HEK293 (cell line): Measurements from ENCODE around the gene NHSL2.

Experiments used
- CTCF ChIA-PET: fragments of 350-600 bp; formaldehyde crosslinking; extraction: SDS; loops from one replicate; lab custom pipeline; 2021; ENCODE audit warnings: antibody characterized with exemption; lab: Yijun Ruan, JAX
- POLR2A ChIA-PET: fragments of 300-600 bp; formaldehyde crosslinking; extraction: SDS; loops from one replicate; lab custom pipeline; 2020; ENCODE audit warnings: antibody characterized with exemption, inconsistent platforms; lab: Yijun Ruan, JAX
- H3K27ac ChIP-seq: fragments of 200-500 bp; sonication (Bioruptor generic); 2 replicates; pipeline ENCODE4 v1.5.1; 2014; ENCODE audit warnings: low read depth, low read length, control low read depth, inconsistent platforms; ENCODE audit errors: extremely low read depth
- H3K36me3 ChIP-seq, 2 experiments: fragments of 200-500 bp in 1 of 2; sonication (Bioruptor generic) in 1 of 2; 1 replicate in 1 of 2; 2 replicates in 1 of 2; pipeline ENCODE4 v1.5.1; 2014 to 2017; ENCODE audit warnings: inconsistent platforms in 2 of 2, low read length in 2 of 2; ENCODE audit not compliant: control insufficient read depth in 2 of 2, insufficient read depth in 1 of 2
- H3K4me1 ChIP-seq: fragments of 200-500 bp; sonication (Bioruptor generic); 2 replicates; pipeline ENCODE4 v1.5.1; 2014; ENCODE audit warnings: mild to moderate bottlenecking, low read length, inconsistent platforms; ENCODE audit not compliant: control insufficient read depth, insufficient read depth
- H3K4me3 ChIP-seq: 2 replicates; pipeline ENCODE4 v1.5.1; 2011; ENCODE audit warnings: low read depth, mild to moderate bottlenecking, control low read depth, low read length, moderate library complexity
- H3K9me3 ChIP-seq: fragments of 200-500 bp; sonication (Bioruptor generic); 2 replicates; pipeline ENCODE4 v1.5.1; 2014; ENCODE audit warnings: low read depth, low read length, inconsistent platforms; ENCODE audit not compliant: control insufficient read depth, insufficient read depth
- FEZF1 ChIP-seq: fragments of 450-650 bp; formaldehyde crosslinking; IDR thresholded peaks from 2 replicates; pipeline ENCODE4 v1.5.1; 2016; ENCODE audit warnings: missing biosample characterization, missing genetic modification characterization
- HOXA7 ChIP-seq: sonication (generic); formaldehyde crosslinking; IDR thresholded peaks from 2 replicates; pipeline ENCODE4 v1.8.1; 2022; ENCODE audit warnings: missing genetic modification reagents, borderline replicate concordance
- PRDM10 ChIP-seq: fragments of 450-650 bp; formaldehyde crosslinking; IDR thresholded peaks from 2 replicates; pipeline ENCODE4 v1.5.1; 2016; ENCODE audit warnings: missing biosample characterization, missing genetic modification characterization
- SCRT1 ChIP-seq: fragments of 450-650 bp; formaldehyde crosslinking; IDR thresholded peaks from 2 replicates; pipeline ENCODE4 v1.5.1; 2016; ENCODE audit warnings: missing biosample characterization, missing genetic modification characterization, borderline replicate concordance
- SCRT2 ChIP-seq: fragments of 450-650 bp; formaldehyde crosslinking; IDR thresholded peaks from 2 replicates; pipeline ENCODE4 v1.5.1; 2016; ENCODE audit warnings: missing biosample characterization, missing genetic modification characterization
- SP2 ChIP-seq: fragments of 450-650 bp; formaldehyde crosslinking; IDR thresholded peaks from 2 replicates; pipeline ENCODE4 v1.5.1; 2016; ENCODE audit warnings: missing biosample characterization, missing genetic modification characterization
- YY1 ChIP-seq: fragments of 450-650 bp; formaldehyde crosslinking; IDR thresholded peaks from 2 replicates; pipeline ENCODE4 v1.5.1; 2018; ENCODE audit warnings: missing biosample characterization, missing genetic modification characterization
- ZBTB17 ChIP-seq: fragments of 450-650 bp; formaldehyde crosslinking; IDR thresholded peaks from 2 replicates; pipeline ENCODE4 v1.5.1; 2016; ENCODE audit warnings: missing biosample characterization, missing genetic modification characterization
- ZBTB7A ChIP-seq: fragments of 450-650 bp; formaldehyde crosslinking; IDR thresholded peaks from 2 replicates; pipeline ENCODE4 v1.5.1; 2016; ENCODE audit warnings: low read depth, missing biosample characterization, missing genetic modification characterization
- ZNF114 ChIP-seq: fragments of 450-650 bp; formaldehyde crosslinking; IDR thresholded peaks from 2 replicates; pipeline ENCODE4 v1.5.0; 2017; ENCODE audit warnings: missing biosample characterization, missing genetic modification characterization
- ZNF174 ChIP-seq: fragments of 450-650 bp; formaldehyde crosslinking; IDR thresholded peaks from 2 replicates; pipeline ENCODE4 v1.5.0; 2017; ENCODE audit warnings: missing biosample characterization, mild to moderate bottlenecking, missing genetic modification characterization
- ZNF184 ChIP-seq: fragments of 450-650 bp; IDR thresholded peaks from 2 replicates; pipeline ENCODE4 v1.5.1; 2018; ENCODE audit warnings: missing biosample characterization, mild to moderate bottlenecking, missing genetic modification characterization
- ZNF221 ChIP-seq: fragments of 450-650 bp; formaldehyde crosslinking; IDR thresholded peaks from 2 replicates; pipeline ENCODE4 v1.5.1; 2017; ENCODE audit warnings: missing biosample characterization, missing genetic modification characterization, borderline replicate concordance
- ZNF23 ChIP-seq: fragments of 450-650 bp; formaldehyde crosslinking; IDR thresholded peaks from 2 replicates; pipeline ENCODE4 v1.5.1; 2016; ENCODE audit warnings: missing biosample characterization, missing genetic modification characterization, borderline replicate concordance
- ZNF274 ChIP-seq, 2 experiments: fragments of 200-500 bp in 1 of 2; fragments of 450-650 bp in 1 of 2; sonication (Bioruptor generic) in 1 of 2; formaldehyde crosslinking in 1 of 2; IDR thresholded peaks; 2 replicates each; pipeline versions ENCODE4 v1.5.1 to v1.6.1; 2014 to 2016; ENCODE audit warnings: borderline replicate concordance in 1 of 2, inconsistent platforms in 1 of 2, low read length in 1 of 2, missing biosample characterization in 1 of 2, missing genetic modification characterization in 1 of 2
- ZNF302 ChIP-seq: fragments of 450-650 bp; formaldehyde crosslinking; IDR thresholded peaks from 2 replicates; pipeline ENCODE4 v1.5.1; 2016; ENCODE audit warnings: missing biosample characterization, missing genetic modification characterization, low read depth
- ZNF426 ChIP-seq: fragments of 450-650 bp; formaldehyde crosslinking; IDR thresholded peaks from 2 replicates; pipeline ENCODE4 v1.5.1; 2017; ENCODE audit warnings: missing biosample characterization, missing genetic modification characterization, mild to moderate bottlenecking, inconsistent platforms, moderate library complexity
- ZNF48 ChIP-seq: fragments of 450-650 bp; formaldehyde crosslinking; IDR thresholded peaks from 2 replicates; pipeline ENCODE4 v1.5.1; 2016; ENCODE audit warnings: missing biosample characterization, missing genetic modification characterization
- ZNF549 ChIP-seq: fragments of 450-650 bp; IDR thresholded peaks from 2 replicates; pipeline ENCODE4 v1.5.1; 2018; ENCODE audit warnings: missing biosample characterization, missing genetic modification characterization, mild to moderate bottlenecking, inconsistent platforms, moderate library complexity
- ZNF555 ChIP-seq: fragments of 450-650 bp; formaldehyde crosslinking; conservative IDR thresholded peaks from 2 replicates; pipeline ENCODE4 v1.5.1; 2017; ENCODE audit warnings: missing biosample characterization, mild to moderate bottlenecking, missing genetic modification characterization, inconsistent platforms
- ZNF558 ChIP-seq: fragments of 450-650 bp; formaldehyde crosslinking; IDR thresholded peaks from 2 replicates; pipeline ENCODE4 v1.5.1; 2016; ENCODE audit warnings: missing biosample characterization, missing genetic modification characterization
- ZNF571 ChIP-seq: fragments of 450-650 bp; formaldehyde crosslinking; IDR thresholded peaks from 2 replicates; pipeline ENCODE4 v1.5.0; 2017; ENCODE audit warnings: missing biosample characterization, missing genetic modification characterization
- ZNF580 ChIP-seq: fragments of 450-650 bp; formaldehyde crosslinking; IDR thresholded peaks from 2 replicates; pipeline ENCODE4 v1.5.1; 2016; ENCODE audit warnings: missing biosample characterization, missing genetic modification characterization
- ZNF600 ChIP-seq: fragments of 450-650 bp; formaldehyde crosslinking; IDR thresholded peaks from 2 replicates; pipeline ENCODE4 v1.5.1; 2016; ENCODE audit warnings: missing biosample characterization, missing genetic modification characterization
- ZNF610 ChIP-seq: fragments of 450-650 bp; formaldehyde crosslinking; IDR thresholded peaks from 2 replicates; pipeline ENCODE4 v1.5.1; 2016; ENCODE audit warnings: missing biosample characterization, missing genetic modification characterization, borderline replicate concordance
- ZNF792 ChIP-seq: fragments of 450-650 bp; formaldehyde crosslinking; IDR thresholded peaks from 2 replicates; pipeline ENCODE4 v1.5.1; 2016; ENCODE audit warnings: missing biosample characterization, missing genetic modification characterization
- ZXDB ChIP-seq: fragments of 450-650 bp; formaldehyde crosslinking; IDR thresholded peaks from 2 replicates; pipeline ENCODE4 v1.5.1; 2016; ENCODE audit warnings: missing biosample characterization, missing genetic modification characterization
- TF ChIP-seq, protein P1 (sequence below): fragments of 450-650 bp; IDR thresholded peaks from 2 replicates; pipeline ENCODE4 v1.5.1; 2018; ENCODE audit warnings: missing biosample characterization, missing genetic modification characterization
- TF ChIP-seq, protein P2 (sequence below): fragments of 450-650 bp; formaldehyde crosslinking; optimal IDR thresholded peaks from 2 replicates; pipeline ENCODE3; 2016; ENCODE audit warnings: missing biosample characterization, mild to moderate bottlenecking, missing genetic modification characterization

Gene NHSL2

GRCh38 chrX:72181178-72182125 lies 270.8 kb downstream of the NHSL2 start, which contains the start of gene PIN4 (continued):
- TF ChIP-seq ZXDB (tag by site-specific recombination) (peak; percentile 92), ZNF571 (tag by site-specific recombination) (no peak), ZBTB7A (tag by site-specific recombination) (no peak), ZNF555 (tag by site-specific recombination) (no peak), HOXA7 (no peak), ZNF48 (tag by site-specific recombination) (no peak), ZNF600 (tag by site-specific recombination) (peak; percentile 27; the same call in 1 of the 2 replicates), ZNF274 (IDR thresholded peaks at IDR 0.05; ENCODE audit: low read length) (no peak), ZNF274 (tag by site-specific recombination; IDR thresholded peaks at IDR 0.05; ENCODE audit: borderline replicate concordance) (no peak), FEZF1 (peak; percentile 94), SP2 (tag by site-specific recombination) (peak; percentile 94), PRDM10 (tag by site-specific recombination) (peak; percentile 88), ZNF610 (tag by site-specific recombination) (0 out of 2 replicates have a peak, but pooled peaks have one; percentile 13), ZNF114 (tag by site-specific recombination) (no peak), ZNF174 (no peak), ZNF221 (no peak)
- TF ChIP-seq, protein P1, sequence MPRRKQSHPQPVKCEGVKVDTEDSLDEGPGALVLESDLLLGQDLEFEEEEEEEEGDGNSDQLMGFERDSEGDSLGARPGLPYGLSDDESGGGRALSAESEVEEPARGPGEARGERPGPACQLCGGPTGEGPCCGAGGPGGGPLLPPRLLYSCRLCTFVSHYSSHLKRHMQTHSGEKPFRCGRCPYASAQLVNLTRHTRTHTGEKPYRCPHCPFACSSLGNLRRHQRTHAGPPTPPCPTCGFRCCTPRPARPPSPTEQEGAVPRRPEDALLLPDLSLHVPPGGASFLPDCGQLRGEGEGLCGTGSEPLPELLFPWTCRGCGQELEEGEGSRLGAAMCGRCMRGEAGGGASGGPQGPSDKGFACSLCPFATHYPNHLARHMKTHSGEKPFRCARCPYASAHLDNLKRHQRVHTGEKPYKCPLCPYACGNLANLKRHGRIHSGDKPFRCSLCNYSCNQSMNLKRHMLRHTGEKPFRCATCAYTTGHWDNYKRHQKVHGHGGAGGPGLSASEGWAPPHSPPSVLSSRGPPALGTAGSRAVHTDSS (tag by site-specific recombination): no peak
- TF ChIP-seq, all 188 proteins: peak for 57

DNA sequence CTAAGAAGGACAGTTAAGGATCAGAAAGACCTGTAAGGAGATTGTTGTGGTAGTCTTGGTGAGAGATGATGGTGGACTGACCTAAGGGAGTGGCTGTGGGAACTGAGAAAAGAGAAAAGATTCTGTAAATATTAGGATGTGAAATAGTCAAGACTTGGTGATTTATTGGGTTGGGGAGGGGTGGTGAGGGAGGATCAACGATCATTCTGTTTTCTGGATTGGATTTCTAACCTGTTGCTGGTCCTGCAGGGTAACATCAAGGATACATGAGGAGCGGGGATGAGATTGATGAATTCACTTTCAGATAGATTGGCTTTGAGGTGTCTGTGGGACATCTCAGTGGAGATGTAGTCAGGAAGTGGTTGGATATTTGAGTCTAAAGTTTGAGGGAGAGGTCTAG lies 272.3 kb downstream of the NHSL2 start:
- H3K4me3 ChIP-seq: no peak overlapping the region; the same call in 1 of the 2 replicates
- POLR2A ChIA-PET: no interaction called here

More for the DNA sequence above, 272.3 kb downstream of the NHSL2 start:
- H3K9me3 ChIP-seq: no peaks in the 10 kb centered on the region
- H3K27ac ChIP-seq: no peak overlapping the region
- no peak for TF ChIP-seq ZNF302
- TF ChIP-seq SCRT2 (tag by site-specific recombination): peak; percentile 84
- TF ChIP-seq ZNF558: no peak
- TF ChIP-seq ZNF580 (tag by site-specific recombination): no peak
- no peak for TF ChIP-seq ZNF426 (tag by site-specific recombination)
- TF ChIP-seq YY1: no peak
- TF ChIP-seq SCRT1 (tag by site-specific recombination): peak; percentile 55; the same call in 1 of the 2 replicates
- no peak for TF ChIP-seq ZNF184 (tag by site-specific recombination)
- no peak for TF ChIP-seq ZNF23 (tag by site-specific recombination)
- TF ChIP-seq ZBTB17 (tag by site-specific recombination): peak; percentile 57; the same call in 1 of the 2 replicates
- no peak for TF ChIP-seq ZNF549
- TF ChIP-seq ZNF792 (tag by site-specific recombination): no peak
- TF ChIP-seq, protein P2, sequence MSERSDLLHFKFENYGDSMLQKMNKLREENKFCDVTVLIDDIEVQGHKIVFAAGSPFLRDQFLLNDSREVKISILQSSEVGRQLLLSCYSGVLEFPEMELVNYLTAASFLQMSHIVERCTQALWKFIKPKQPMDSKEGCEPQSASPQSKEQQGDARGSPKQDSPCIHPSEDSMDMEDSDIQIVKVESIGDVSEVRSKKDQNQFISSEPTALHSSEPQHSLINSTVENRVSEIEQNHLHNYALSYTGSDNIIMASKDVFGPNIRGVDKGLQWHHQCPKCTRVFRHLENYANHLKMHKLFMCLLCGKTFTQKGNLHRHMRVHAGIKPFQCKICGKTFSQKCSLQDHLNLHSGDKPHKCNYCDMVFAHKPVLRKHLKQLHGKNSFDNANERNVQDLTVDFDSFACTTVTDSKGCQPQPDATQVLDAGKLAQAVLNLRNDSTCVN (tag by site-specific recombination): no peak
- TF ChIP-seq, all 188 proteins: peak for 3
- Histone ChIP-seq H3K36me3 (peaks cover 28 to 34% of the 10 kb centered on the region in 2 experiments), H3K4me1 (peaks cover 5% of the 10 kb centered on the region; the same call in 1 of the 2 replicates)
- CTCF ChIA-PET: interaction anchor here (0.6 kb wide), 2 partner anchors 11 to 1730 kb away, joined by 3 read pairs; no protein-coding TSS in a partner anchor
